Neural cell (in vitro differentiated cells): ENCODE measurements around the gene OPRM1.
A peak's percentile ranks its signal among the peaks of the same experiment; 100 is the strongest.

ENCODE experiments used
- CTCF ChIP-seq: fragments of 450-650 bp; IDR thresholded peaks from 2 replicates; pipeline ENCODE4 v1.5.1; 2014; ENCODE audit warnings: antibody characterized with exemption, mild to moderate bottlenecking, moderate library complexity; ENCODE audit not compliant: poor library complexity, severe bottlenecking
- POLR2AphosphoS5 ChIP-seq: IDR thresholded peaks from 2 replicates; pipeline ENCODE4 v1.6.1; 2012

- peak; percentile 15 for TF ChIP-seq POLR2AphosphoS5
- TF ChIP-seq CTCF, result no peak
Observed at GRCh38 chr6:153994004-153994403, 45.0 kb upstream of the OPRM1 start.
